Coronary artery (tissue), 2 donors: ENCODE measurements around the gene RAB1A.

Source experiments
- DNase-seq: peaks from one replicate; pipeline ENCODE4 v3.0.0-alpha.2; 2017; ENCODE audit warnings: low spot score
- H3K27ac ChIP-seq, 2 donors: fragments of 200-600 bp; sonication (generic); one replicate each; pipeline ENCODE4 v1.5.1; 2016 to 2019
- H3K4me3 ChIP-seq: fragments of 200-600 bp; sonication (generic); 2 replicates; pipeline ENCODE4 v1.5.1; 2016; ENCODE audit warnings: mild to moderate bottlenecking, moderate library complexity
- CTCF ChIP-seq: fragments of 200-600 bp; sonication (generic); IDR thresholded peaks from one replicate; pipeline ENCODE4 v1.5.1; 2019; ENCODE audit warnings: antibody characterized with exemption

The RAB1A gene

GRCh38 chr2:65059071-65059470 lies 70.8 kb downstream of the RAB1A start:
- no peak for TF ChIP-seq CTCF
- H3K27ac ChIP-seq = peak overlapping the region in 1 of 2 donors; percentile 57

GRCh38 chr2:65057391-65058052 lies 72.4 kb downstream of the RAB1A start:
- no peak for TF ChIP-seq CTCF
- peak overlapping the region; percentile 95 for H3K4me3 ChIP-seq
- DNase-seq = no peak
- peak overlapping the region; percentile 90 to 93 for H3K27ac ChIP-seq

More at GRCh38 chr2:65059071-65059470, 70.8 kb downstream of the RAB1A start:
- H3K4me3 ChIP-seq = no peak overlapping the region
- DNase-seq = no peak

- no peak for DNase-seq
- peak overlapping the region; percentile 95 for H3K4me3 ChIP-seq
- no peak for TF ChIP-seq CTCF
- H3K27ac ChIP-seq = peak overlapping the region; percentile 90 to 93
Observed at GRCh38 chr2:65057054-65057375, 72.9 kb downstream of the RAB1A start.

- Histone ChIP-seq H3K27ac (peak within 1 kb of the TSS; percentile 90 to 93), H3K4me3 (peak within 1 kb of the TSS; percentile 95)
- peak; percentile 98 for DNase-seq
- no peak for TF ChIP-seq CTCF
Observed at GRCh38 chr2:65056215-65057053, 73.5 kb downstream of the RAB1A start, which contains the start of gene CEP68. Gene CEP68, plus strand, starts transcription at chr2:65056416. Its CDS starts 13,029 bp downstream, at chr2:65069445.

- H3K4me3 ChIP-seq = peak overlapping the region; percentile 95
- TF ChIP-seq CTCF = no peak
- peak overlapping the region; percentile 57 to 90 for H3K27ac ChIP-seq
- DNase-seq = peak; percentile 83
Observed at GRCh38 chr2:65055422-65056214, 74.3 kb downstream of the RAB1A start.

- no peak for TF ChIP-seq CTCF
- DNase-seq = no peak
- H3K4me3 ChIP-seq = peak overlapping the region; percentile 95
- H3K27ac ChIP-seq = no peak overlapping the region
Observed at GRCh38 chr2:65054749-65055421, 75.0 kb downstream of the RAB1A start.
